ENCODE measurements around the gene KAZN.

- TF ChIP-seq EZH2 (IDR thresholded peaks at IDR 0.05; ENCODE audit: insufficient read depth, low read length) (no peak), CTCF (IDR thresholded peaks at IDR 0.05; ENCODE audit: insufficient read depth, low read depth, low read length) (no peak)
Measured at GRCh38 chr1:15068997-15069396, 470.5 kb downstream of the KAZN start.
